PC-3 (cell line): ENCODE measurements around the gene C6orf47. TPM values are rescaled to one million over a fixed set of nuclear protein-coding genes. Genes with fewer than 3 reads are reported as not detected.

Experiments used
- ATAC-seq: fragments of 200-7000 bp; cut with Tn5 transposase; 2 replicates; pipeline ENCODE4 v1.9.1; 2020; ENCODE audit warnings: mild to moderate bottlenecking, moderate library complexity
- BruUV-seq: library from RNA; stranded (reverse); fragments of 400-500 nt; replicated peaks from 2 replicates; lab custom pipeline; 2021; lab: Mats Ljungman, UMichigan
- CTCF ChIA-PET: fragments of 300-600 bp; sonication (Branson Sonifier 250); formaldehyde crosslinking; loops from one replicate; lab custom pipeline; 2022; ENCODE audit warnings: antibody characterized with exemption; lab: Charles Lee
- POLR2A ChIA-PET: fragments of 300-600 bp; sonication (Branson Sonifier 250); formaldehyde crosslinking; loops from one replicate; lab custom pipeline; 2022; ENCODE audit warnings: antibody characterized with exemption; ENCODE audit not compliant: unreplicated experiment; lab: Charles Lee
- DNase-seq: peaks from one replicate; pipeline ENCODE4 v3.0.0-alpha.2; 2015
- H2AFZ ChIP-seq: fragments of 300-600 bp; sonication (generic); 2 replicates; pipeline ENCODE4 v1.6.0; 2016; ENCODE audit warnings: antibody characterized with exemption, low read length
- H3F3A ChIP-seq: fragments of 300-600 bp; sonication (generic); one replicate; pipeline ENCODE4 v1.6.0; 2017; ENCODE audit warnings: antibody characterized with exemption, low read length, control low read depth, mild to moderate bottlenecking; ENCODE audit not compliant: unreplicated experiment
- H3K27ac ChIP-seq: fragments of 300-600 bp; sonication (generic); 2 replicates; pipeline ENCODE4 v1.5.1; 2016; ENCODE audit warnings: mild to moderate bottlenecking, low read length
- H3K27me3 ChIP-seq: fragments of 300-600 bp; sonication (generic); 2 replicates; pipeline ENCODE4 v1.6.1; 2016; ENCODE audit warnings: low read length, mixed read lengths
- H3K36me3 ChIP-seq: fragments of 300-600 bp; sonication (generic); 2 replicates; pipeline ENCODE4 v1.6.1; 2016; ENCODE audit warnings: low read depth, mixed run types, low read length, mixed read lengths
- H3K4me1 ChIP-seq: fragments of 300-600 bp; sonication (generic); 2 replicates; pipeline ENCODE4 v1.5.1; 2016; ENCODE audit warnings: low read length; ENCODE audit not compliant: insufficient read depth
- H3K4me2 ChIP-seq: fragments of 300-600 bp; sonication (generic); 2 replicates; pipeline ENCODE4 v1.6.0; 2016; ENCODE audit warnings: low read length
- H3K4me3 ChIP-seq: fragments of 300-600 bp; sonication (generic); 2 replicates; pipeline ENCODE4 v1.5.1; 2016; ENCODE audit warnings: mild to moderate bottlenecking, low read length, mixed read lengths
- H3K79me2 ChIP-seq: fragments of 300-600 bp; sonication (generic); 2 replicates; pipeline ENCODE4 v1.6.1; 2017; ENCODE audit warnings: low read length, mixed read lengths
- H3K9ac ChIP-seq: fragments of 300-600 bp; sonication (generic); 2 replicates; pipeline ENCODE4 v1.6.0; 2016; ENCODE audit warnings: mild to moderate bottlenecking, low read length
- H3K9me2 ChIP-seq: fragments of 300-600 bp; sonication (generic); replicated peaks from 2 replicates; pipeline ENCODE4 v1.6.1; 2016; ENCODE audit warnings: mixed run types, low read length, mixed read lengths
- H3K9me3 ChIP-seq: fragments of 300-600 bp; sonication (generic); 2 replicates; pipeline ENCODE4 v1.6.1; 2016; ENCODE audit warnings: low read length, mixed read lengths
- H4K20me1 ChIP-seq: fragments of 300-600 bp; sonication (generic); 2 replicates; pipeline ENCODE4 v1.6.1; 2016; ENCODE audit warnings: low read length, mixed read lengths
- CTCF ChIP-seq: fragments of 300-600 bp; sonication (generic); conservative IDR thresholded peaks from 2 replicates; pipeline ENCODE4 v1.5.1; 2017; ENCODE audit warnings: antibody characterized with exemption, low read depth, mild to moderate bottlenecking, low read length
- EZH2 ChIP-seq: fragments of 300-600 bp; sonication (generic); IDR thresholded peaks from one replicate; pipeline ENCODE4 v1.6.1; 2017; ENCODE audit warnings: antibody characterized with exemption, mild to moderate bottlenecking, low read length; ENCODE audit not compliant: unreplicated experiment
- EZH2phosphoT487 ChIP-seq: fragments of 300-600 bp; sonication (generic); IDR thresholded peaks from 2 replicates; pipeline ENCODE4 v1.6.1; 2018; ENCODE audit warnings: mild to moderate bottlenecking, antibody characterized with exemption, low read length, borderline replicate concordance
- intact Hi-C: fragments of 100-400 bp; cut with micrococcal nuclease; formaldehyde crosslinking; loops from 2 replicates; pipeline ENCODE4 v1.9.0; 2023
- total RNA-seq: library from RNA; depleted of rRNA; stranded (reverse); fragments of >200 nt; gene quantifications from 2 replicates; pipeline ENCODE4 v1.2.3, GENCODE V29; 2014

C6orf47 gene
- total RNA-seq, 1 experiment from 2014 or later = 26.3 TPM

- Histone ChIP-seq H3K9me2 (no peaks in the 10 kb centered on the region), H2AFZ (peak overlapping the region; percentile 69), H3K79me2 (peaks cover 46% of the 10 kb centered on the region), H3F3A (no peaks in the 10 kb centered on the region), H3K4me1 (peaks cover 24% of the 10 kb centered on the region), H4K20me1 (no peaks in the 10 kb centered on the region; the same call in 1 of the 2 replicates), H3K27me3 (no peaks in the 10 kb centered on the region), H3K36me3 (peaks cover 23% of the 10 kb centered on the region), H3K9me3 (no peaks in the 10 kb centered on the region), H3K4me3 (peak overlapping the region; percentile 88), H3K4me2 (peak overlapping the region; percentile 90), H3K9ac (peak overlapping the region; percentile 95), H3K27ac (peak overlapping the region; percentile 86)
- DNase-seq = no peak
- POLR2A ChIA-PET = interaction anchor here (0.6 to 0.7 kb wide), 4 partner anchors 10 to 245 kb away, joined by 5 to 14 read pairs (median 9); no protein-coding TSS in a partner anchor
- BruUV-seq = TSS peak; percentile 94
- intact Hi-C loops = loop anchor here (1.0 kb wide), 1 partner anchor 33 kb away; the partner anchor contains the start of gene PRRC2A
- no peak for TF ChIP-seq EZH2phosphoT487
- 0 out of 2 replicates have a peak, but pooled peaks have one; percentile 22 for TF ChIP-seq CTCF
- CTCF ChIA-PET = interaction anchor here (0.6 kb wide), 1 partner anchor 1319 kb away, joined by 5 read pairs; no protein-coding TSS in a partner anchor
- peak; percentile 66 for ATAC-seq
Observed at GRCh38 chr6:31652925-31653724, 7.5 kb downstream of the C6orf47 start.

GRCh38 chr6:31651602-31652191 is 8.9 kb downstream of the C6orf47 start:
- POLR2A ChIA-PET = interaction anchor here (0.6 to 1.0 kb wide), 3 partner anchors 14 to 30 kb away, joined by 4 to 7 read pairs (median 6); no protein-coding TSS in a partner anchor

More at GRCh38 chr6:31651602-31652191, 8.9 kb downstream of the C6orf47 start:
- Histone ChIP-seq H3K9me3 (no peaks in the 10 kb centered on the region), H3K4me1 (peaks cover 17% of the 10 kb centered on the region), H3F3A (no peaks in the 10 kb centered on the region), H3K27ac (peak overlapping the region; percentile 86), H3K4me3 (peak overlapping the region; percentile 88), H3K4me2 (peak overlapping the region; percentile 90), H3K9me2 (no peaks in the 10 kb centered on the region), H4K20me1 (no peaks in the 10 kb centered on the region; the same call in 1 of the 2 replicates), H3K79me2 (peaks cover 36% of the 10 kb centered on the region), H3K27me3 (no peaks in the 10 kb centered on the region), H3K36me3 (peaks cover 32% of the 10 kb centered on the region), H2AFZ (peak overlapping the region; percentile 69), H3K9ac (peak overlapping the region; percentile 95)
- no peak for TF ChIP-seq EZH2phosphoT487
- TF ChIP-seq CTCF = no peak
- no peak for TF ChIP-seq EZH2
- peak; percentile 62 for ATAC-seq
- intact Hi-C loops = loop anchor here (1.0 kb wide), 1 partner anchor 31 kb away; the partner anchor contains the start of gene PRRC2A
- CTCF ChIA-PET = no interaction called here
- DNase-seq = peak; percentile 52
- BruUV-seq = TSS peak; percentile 54
